Measurements from ENCODE around the gene MSLN.

The MSLN gene

DNA sequence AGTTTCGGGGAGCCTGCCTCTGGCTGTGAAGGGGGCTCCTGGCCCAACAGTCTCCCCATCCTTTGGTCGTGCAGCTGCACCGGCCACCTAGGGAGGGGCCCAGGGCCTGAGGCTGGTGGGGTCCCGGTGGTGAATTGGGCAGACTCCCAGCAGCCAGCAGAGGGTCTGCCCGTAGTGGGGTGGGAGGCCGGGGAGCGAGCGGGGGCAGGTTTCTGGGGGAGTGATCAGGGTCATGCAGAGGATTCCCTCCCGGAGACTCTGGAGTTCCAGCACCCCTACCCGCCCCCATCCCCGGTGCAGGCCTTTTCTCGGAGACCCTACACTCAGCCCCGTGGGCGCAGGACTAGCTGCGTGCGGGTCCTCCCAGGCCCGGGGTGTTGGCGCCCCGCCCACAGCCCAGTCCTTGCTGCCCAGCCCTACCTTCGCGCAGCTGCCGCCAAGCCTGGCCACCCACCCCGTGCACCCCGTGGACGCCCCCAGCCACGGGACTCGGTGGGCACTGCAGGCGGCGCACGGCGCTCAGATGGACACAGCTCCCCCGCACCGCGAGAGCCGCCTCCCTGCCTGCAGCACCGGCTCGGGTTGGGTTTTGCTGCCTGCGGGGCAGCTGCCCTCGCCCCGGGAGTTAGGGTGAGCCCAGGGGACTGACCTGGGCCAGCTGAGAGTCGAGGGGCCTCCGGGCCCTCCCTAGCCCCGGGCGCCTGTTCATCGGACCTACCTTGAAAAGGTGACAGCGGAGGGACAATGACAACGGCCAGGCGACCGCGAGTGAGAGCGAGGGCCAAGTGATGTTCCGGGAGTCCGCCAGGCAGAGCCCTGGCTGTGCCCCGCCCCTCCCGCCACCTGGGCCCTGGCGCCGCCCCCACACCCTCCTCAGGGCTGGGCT, 39.7 kb downstream of the MSLN start, which contains the start of gene GNG13:
Gene GNG13, minus strand, starts transcription at position 787 of the 886 bp plus-strand sequence. CDS start 1,657 bp downstream, outside the sequence.
- TF ChIP-seq, protein P1, sequence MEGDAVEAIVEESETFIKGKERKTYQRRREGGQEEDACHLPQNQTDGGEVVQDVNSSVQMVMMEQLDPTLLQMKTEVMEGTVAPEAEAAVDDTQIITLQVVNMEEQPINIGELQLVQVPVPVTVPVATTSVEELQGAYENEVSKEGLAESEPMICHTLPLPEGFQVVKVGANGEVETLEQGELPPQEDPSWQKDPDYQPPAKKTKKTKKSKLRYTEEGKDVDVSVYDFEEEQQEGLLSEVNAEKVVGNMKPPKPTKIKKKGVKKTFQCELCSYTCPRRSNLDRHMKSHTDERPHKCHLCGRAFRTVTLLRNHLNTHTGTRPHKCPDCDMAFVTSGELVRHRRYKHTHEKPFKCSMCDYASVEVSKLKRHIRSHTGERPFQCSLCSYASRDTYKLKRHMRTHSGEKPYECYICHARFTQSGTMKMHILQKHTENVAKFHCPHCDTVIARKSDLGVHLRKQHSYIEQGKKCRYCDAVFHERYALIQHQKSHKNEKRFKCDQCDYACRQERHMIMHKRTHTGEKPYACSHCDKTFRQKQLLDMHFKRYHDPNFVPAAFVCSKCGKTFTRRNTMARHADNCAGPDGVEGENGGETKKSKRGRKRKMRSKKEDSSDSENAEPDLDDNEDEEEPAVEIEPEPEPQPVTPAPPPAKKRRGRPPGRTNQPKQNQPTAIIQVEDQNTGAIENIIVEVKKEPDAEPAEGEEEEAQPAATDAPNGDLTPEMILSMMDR (conservative IDR thresholded peaks at IDR 0.05; ENCODE audit: low read depth, low read length) = no peak
- H3K4me3 ChIP-seq (ENCODE audit: low read length) = no peak within 1 kb of the TSS

DNA sequence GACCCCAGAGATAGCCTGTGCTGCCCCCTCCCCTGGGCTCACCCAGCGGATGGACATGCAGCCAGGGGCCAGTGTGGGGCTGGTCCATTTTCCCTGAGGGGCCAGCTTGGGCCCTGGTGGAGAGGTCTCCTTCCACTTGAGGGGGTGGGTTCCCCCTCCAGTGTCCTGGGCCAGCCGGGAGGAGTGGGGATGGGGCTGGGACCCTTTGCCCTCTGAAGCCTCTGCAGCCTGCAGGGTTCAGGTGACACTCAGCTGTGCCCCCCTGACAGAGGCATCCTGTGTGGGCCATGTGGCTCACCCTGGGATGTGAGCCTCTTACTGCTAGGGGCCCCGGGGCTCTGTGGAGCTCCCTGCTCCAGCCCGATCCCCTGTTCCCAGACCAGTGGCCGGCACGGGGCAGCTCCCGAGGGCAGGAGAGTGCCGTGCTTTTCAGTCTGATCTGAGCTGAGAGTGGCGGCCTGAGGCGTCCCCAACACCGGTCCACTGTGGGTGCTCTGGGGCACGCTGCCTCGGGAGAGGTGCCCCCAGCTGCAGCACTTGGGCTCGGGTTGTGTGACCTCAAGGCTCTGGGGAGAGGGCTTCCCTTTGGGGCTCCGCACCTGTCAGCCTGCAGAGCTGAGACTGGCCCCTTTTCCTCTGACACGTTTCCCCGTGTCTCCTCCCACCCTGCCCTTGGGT, 40.4 kb downstream of the MSLN start:
- no peak overlapping the region for H3K4me3 ChIP-seq (ENCODE audit: low read length)
- TF ChIP-seq, protein P1 (conservative IDR thresholded peaks at IDR 0.05; ENCODE audit: low read depth, low read length) = no peak
- no peak for DNase-seq (ENCODE audit: low read depth)

More for the DNA sequence above, 39.7 kb downstream of the MSLN start, which contains the start of gene GNG13:
- DNase-seq (ENCODE audit: low read depth) = no peak

DNA sequence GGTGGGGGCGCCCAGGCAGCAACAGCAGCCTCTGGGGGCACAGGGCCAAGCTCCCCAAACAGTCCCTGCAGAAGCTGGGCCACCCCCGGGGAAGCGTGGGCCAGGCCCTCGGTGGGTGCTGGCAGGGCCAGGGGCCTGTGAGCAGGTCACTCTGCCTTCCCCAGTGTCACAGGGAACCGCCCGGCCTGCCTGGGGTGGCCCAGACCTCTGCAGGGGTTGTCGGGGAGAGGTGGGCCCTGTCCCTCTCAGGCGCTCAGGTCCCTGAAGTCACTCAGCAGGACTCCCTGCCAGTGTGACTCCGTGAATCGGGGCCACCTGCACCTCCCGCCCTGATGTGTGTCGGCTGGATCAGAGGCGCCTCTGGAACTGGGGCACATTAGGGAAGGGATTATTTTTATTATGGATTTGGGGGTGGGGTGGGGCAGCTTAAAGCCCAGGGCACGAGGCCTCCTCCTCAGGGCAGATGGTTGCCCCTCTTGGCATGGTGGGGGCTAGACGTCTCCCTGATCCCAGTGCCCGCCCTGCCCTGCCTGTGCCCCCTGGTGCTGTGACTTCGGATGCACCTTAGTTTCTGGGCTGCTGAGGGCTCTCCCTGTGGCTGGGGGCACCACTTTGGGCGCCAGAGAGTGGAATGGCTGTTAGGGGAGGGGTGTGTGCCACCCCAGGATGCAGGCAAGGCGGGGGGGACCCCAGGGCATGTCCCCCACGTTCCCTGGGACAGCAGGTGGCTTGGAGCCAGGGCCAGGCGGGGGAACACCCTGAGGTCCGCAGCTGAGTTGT, 41.2 kb downstream of the MSLN start:
- no peak overlapping the region for H3K4me3 ChIP-seq (ENCODE audit: low read length)
- DNase-seq (ENCODE audit: low read depth) = no peak
- TF ChIP-seq, protein P1 (conservative IDR thresholded peaks at IDR 0.05; ENCODE audit: low read depth, low read length) = no peak

DNA sequence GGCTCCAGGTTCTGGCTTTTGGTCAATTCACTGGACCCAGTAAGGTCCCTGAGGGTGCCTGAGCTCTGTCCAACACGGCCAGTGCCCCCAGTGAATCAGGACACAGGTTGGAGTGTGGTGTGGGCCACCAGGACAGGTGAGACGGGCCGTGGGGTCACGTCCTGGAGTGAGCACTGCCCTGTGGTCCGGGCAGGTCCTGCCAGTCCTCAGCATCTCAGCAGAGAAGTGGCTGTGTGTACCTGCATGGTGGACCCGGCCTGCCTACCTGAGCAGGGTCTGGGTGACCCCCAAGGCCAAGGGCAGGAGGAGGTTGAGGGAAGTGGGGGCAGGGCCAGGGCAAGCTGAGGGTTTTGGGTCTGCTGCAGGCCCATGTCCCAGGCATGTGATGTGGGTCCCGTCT, 41.9 kb downstream of the MSLN start:
- no peak overlapping the region for H3K4me3 ChIP-seq (ENCODE audit: low read length)
- TF ChIP-seq, protein P1 (conservative IDR thresholded peaks at IDR 0.05; ENCODE audit: low read depth, low read length) = no peak
- DNase-seq (ENCODE audit: low read depth) = no peak

DNA sequence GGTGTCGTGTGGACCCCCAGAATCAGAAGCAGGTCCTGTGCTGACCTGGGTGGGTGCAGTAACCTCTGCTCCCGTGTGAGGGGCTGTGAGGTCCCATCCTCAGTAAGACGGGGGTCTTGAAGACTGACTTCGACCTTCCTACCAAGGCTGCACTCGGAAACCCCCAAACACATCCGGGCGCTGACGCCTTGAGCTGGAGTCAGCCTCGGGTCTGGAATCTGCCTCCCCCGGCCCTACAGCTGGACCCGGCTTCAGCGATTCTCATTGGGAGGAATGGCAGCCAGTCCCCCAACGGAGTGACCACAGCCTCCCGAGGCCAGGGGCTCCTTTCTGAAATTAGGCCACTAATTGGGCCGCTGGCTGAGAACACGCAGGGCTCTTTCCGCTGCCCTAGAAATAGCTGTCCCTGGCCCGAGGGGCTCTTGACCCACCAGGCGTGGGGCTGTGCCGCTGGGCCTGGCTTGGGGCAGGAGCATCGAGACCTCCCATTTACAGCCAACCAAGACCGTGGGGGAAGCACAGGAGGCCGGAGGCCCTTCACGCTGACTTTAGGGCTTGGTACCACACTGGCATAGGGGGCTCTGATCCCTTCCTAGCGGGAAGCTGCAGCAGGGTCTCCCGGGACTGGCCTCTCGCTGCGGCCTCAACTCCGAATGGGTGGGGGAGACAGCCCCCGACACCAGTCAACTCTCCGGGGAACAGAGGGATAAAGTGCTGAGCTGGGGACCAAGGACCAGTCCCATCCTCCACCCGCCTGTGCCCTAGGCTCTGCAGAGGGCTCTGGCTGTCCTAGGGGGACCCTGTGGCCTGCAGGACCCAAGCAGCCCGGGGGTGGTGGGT, 42.6 kb downstream of the MSLN start:
- H3K4me3 ChIP-seq (ENCODE audit: low read length) = no peak overlapping the region
- TF ChIP-seq, protein P1 (conservative IDR thresholded peaks at IDR 0.05; ENCODE audit: low read depth, low read length) = no peak
- DNase-seq (ENCODE audit: low read depth) = no peak

DNA sequence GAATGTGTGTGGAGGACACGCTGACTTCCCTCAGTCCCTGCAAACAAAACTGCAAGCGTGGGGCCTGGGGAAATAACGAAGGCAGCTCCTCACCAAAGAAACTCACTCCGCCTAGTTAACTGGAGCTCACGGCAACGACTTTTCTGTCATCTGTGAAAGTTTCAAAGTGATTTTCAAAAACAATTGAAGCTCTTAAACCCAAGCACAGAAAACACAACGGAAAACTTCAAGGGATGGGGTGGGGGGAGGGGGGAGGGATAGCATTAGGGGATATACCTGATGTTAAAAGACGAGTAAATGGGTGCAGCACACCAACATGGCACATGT, 43.2 kb downstream of the MSLN start:
- TF ChIP-seq, protein P1 (conservative IDR thresholded peaks at IDR 0.05; ENCODE audit: low read depth, low read length) = no peak
- no peak overlapping the region for H3K4me3 ChIP-seq (ENCODE audit: low read length)
- no peak for DNase-seq (ENCODE audit: low read depth)

All from retinal pigment epithelial cell (primary cell).